Ovary (tissue), 9 donors: ENCODE measurements around the gene HOXA1. TPM values are rescaled to one million over a fixed set of nuclear protein-coding genes. Genes with fewer than 3 reads are reported as not detected.

ENCODE experiments used
- DNase-seq, 5 donors: peaks; one replicate each; pipeline ENCODE4 v3.0.0-alpha.2; 2019 to 2020
- H3K27ac ChIP-seq, 2 donors: fragments of 200-600 bp; one replicate each; pipeline versions ENCODE4 v1.5.1 to v1.8.0; 2019 to 2022
- H3K27me3 ChIP-seq: fragments of 200-600 bp; one replicate; pipeline ENCODE4 v1.8.0; 2022
- H3K36me3 ChIP-seq: fragments of 200-600 bp; sonication (generic); one replicate; pipeline ENCODE4 v1.5.1; 2019
- H3K4me1 ChIP-seq: one replicate; pipeline ENCODE4 v1.8.1; 2013; ENCODE audit warnings: mild to moderate bottlenecking, moderate library complexity; ENCODE audit not compliant: insufficient read depth
- H3K4me3 ChIP-seq: fragments of 200-600 bp; sonication (generic); one replicate; pipeline ENCODE4 v1.5.1; 2017
- H3K9me3 ChIP-seq, 2 donors: fragments of 200-600 bp in 1 of 2; sonication (generic) in 1 of 2; one replicate each; pipeline versions ENCODE4 v1.5.1 to v1.8.1; 2013 to 2019; ENCODE audit warnings: mild to moderate bottlenecking in 1 of 2, moderate library complexity in 1 of 2
- EP300 ChIP-seq: sonication (generic); formaldehyde crosslinking; IDR thresholded peaks from one replicate; pipeline ENCODE4 v1.6.1; 2017; ENCODE audit warnings: antibody characterized with exemption
- POLR2A ChIP-seq: fragments of 450-650 bp; IDR thresholded peaks from one replicate; pipeline ENCODE4 v1.6.1; 2017; ENCODE audit warnings: antibody characterized with exemption, mild to moderate bottlenecking, moderate library complexity
- WGBS, 3 donors: extraction: QIAGEN DNeasy Blood & Tissue Kit in 1 of 3; methylation state at CpG; one replicate each; pipeline versions ENCODE4 v1.1.5 to v1.1.7; 2013 to 2017; 5-methylcytosine and 5-hydroxymethylcytosine counted together
- intact Hi-C, 4 donors: fragments of 100-400 bp; cut with DNase I; formaldehyde crosslinking; loops; one replicate each; pipeline versions ENCODE4 v1.11.0 to v1.15.1; 2022 to 2023
- polyA plus RNA-seq, 2 donors: library from polyadenylated mRNA; stranded (reverse); fragments of 200-250 nt in 1 of 2; fragments of 350-450 nt in 1 of 2; fragmentation: Illumina TruSeq in 1 of 2; extraction: RNeasy Lipid Tissue Mini Kit (QIAGEN cat#74804) in 1 of 2; gene quantifications; one replicate each; pipeline ENCODE4 v1.2.3, GENCODE V29; 2013 to 2014
- total RNA-seq, 7 donors: library from RNA; depleted of rRNA in 2 of 7; stranded (reverse); fragments of >200 nt in 2 of 7; fragmentation: NEBNext Ultra II Directional in 3 of 7; extraction: Animal tissue kit (Norgen Biotek cat#: 25700) in 3 of 7; gene quantifications; one replicate each; pipeline versions ENCODE4 v1.1.0 to v1.2.4, GENCODE V29; 2016 to 2023
- TF ChIP-seq, protein P1 (sequence below), 3 donors: fragments of 450-650 bp in 2 of 3; fragments of 200-600 bp in 1 of 3; IDR thresholded peaks; one replicate each; pipeline versions ENCODE4 v1.5.1 to v1.8.0; 2016 to 2022; ENCODE audit warnings: antibody characterized with exemption in 3 of 3, mild to moderate bottlenecking in 1 of 3
- donor health status: DM: no; HTN: no; CAD: no; lungs with moderate emphysema.
- donor health status: DM: no; HTN: no; CAD: no.
- donor health status: Bipolar disorder and iron deficiency.
- donor health status: DM: yes; HTN: yes; CAD: no.
- donor health status: DM: no; HTN: no; CAD: no.
- donor health status: DM: yes; HTN: yes; CAD: no.

The HOXA1 gene
- total and polyA plus RNA-seq, 9 donors: 0.23 to 1.5 (median 0.62) TPM

DNA sequence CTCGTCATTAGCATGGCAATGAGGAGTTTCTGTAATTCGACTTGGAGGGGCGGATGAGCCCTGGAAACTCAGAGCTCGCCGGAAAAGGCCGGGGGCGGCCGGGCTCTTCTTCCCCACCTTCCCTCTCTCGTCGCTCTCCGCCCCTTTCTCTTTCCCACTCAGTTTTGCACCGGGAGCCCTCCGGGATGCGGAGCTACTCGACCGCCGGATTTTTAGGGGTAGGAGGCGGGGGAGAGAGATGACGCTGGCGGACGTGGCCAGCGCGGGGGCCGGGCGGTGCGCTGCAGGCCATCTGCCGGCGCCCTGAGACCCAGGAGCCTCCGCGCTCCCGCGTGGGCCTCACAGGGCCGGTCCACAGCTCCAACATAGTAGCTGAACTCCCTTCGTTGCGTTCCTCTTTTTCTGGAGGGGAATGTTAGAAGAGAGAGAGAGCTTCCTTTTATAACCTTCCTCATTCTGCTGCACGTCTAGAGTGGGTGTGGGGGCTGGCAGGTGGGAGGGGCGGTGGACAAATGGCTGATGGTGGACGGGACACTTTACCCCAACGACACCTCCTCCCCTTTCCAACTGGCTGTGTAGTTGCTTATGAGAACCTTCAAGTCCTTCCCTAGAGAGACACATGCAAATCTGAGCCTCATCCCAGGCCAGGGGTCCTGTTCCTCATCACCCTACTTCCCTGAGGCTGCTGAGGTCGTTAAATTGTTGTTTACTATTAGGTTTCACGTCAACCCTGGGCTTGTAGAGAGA is 1.1 kb upstream of the HOXA1 start:
- peak overlapping the region in 1 of 2 donors; percentile 65 for H3K27ac ChIP-seq
- H3K4me1 ChIP-seq: peaks cover 4% of the 10 kb centered on the region
- DNase-seq: peak in 4 of 5 donors; percentile 37 to 80 (median 62)
- no peaks in the 10 kb centered on the region for H3K9me3 ChIP-seq
- peak overlapping the region; percentile 87 for H3K4me3 ChIP-seq
- TF ChIP-seq, protein P1, sequence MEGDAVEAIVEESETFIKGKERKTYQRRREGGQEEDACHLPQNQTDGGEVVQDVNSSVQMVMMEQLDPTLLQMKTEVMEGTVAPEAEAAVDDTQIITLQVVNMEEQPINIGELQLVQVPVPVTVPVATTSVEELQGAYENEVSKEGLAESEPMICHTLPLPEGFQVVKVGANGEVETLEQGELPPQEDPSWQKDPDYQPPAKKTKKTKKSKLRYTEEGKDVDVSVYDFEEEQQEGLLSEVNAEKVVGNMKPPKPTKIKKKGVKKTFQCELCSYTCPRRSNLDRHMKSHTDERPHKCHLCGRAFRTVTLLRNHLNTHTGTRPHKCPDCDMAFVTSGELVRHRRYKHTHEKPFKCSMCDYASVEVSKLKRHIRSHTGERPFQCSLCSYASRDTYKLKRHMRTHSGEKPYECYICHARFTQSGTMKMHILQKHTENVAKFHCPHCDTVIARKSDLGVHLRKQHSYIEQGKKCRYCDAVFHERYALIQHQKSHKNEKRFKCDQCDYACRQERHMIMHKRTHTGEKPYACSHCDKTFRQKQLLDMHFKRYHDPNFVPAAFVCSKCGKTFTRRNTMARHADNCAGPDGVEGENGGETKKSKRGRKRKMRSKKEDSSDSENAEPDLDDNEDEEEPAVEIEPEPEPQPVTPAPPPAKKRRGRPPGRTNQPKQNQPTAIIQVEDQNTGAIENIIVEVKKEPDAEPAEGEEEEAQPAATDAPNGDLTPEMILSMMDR (IDR thresholded peaks at IDR 0.05): no peak
- TF ChIP-seq POLR2A (no peak), EP300 (no peak)
- no peaks in the 10 kb centered on the region for H3K27me3 ChIP-seq
- H3K36me3 ChIP-seq: no peaks in the 10 kb centered on the region
- intact Hi-C loops: no loop called here
- WGBS, 3 donors: 1 to 2% (median 2%) methylated on average over 41 of the region's 41 CpGs

GRCh38 chr7:27095050-27095896 is 527 bp downstream of the HOXA1 start:
- H3K27me3 ChIP-seq: no peaks in the 10 kb centered on the region
- peak overlapping the region; percentile 87 for H3K4me3 ChIP-seq
- intact Hi-C loops: no loop called here
- DNase-seq: no peak
- H3K36me3 ChIP-seq: no peaks in the 10 kb centered on the region
- no peaks in the 10 kb centered on the region for H3K9me3 ChIP-seq
- TF ChIP-seq POLR2A: no peak
- TF ChIP-seq EP300: no peak
- TF ChIP-seq, protein P1 (IDR thresholded peaks at IDR 0.05): no peak
- 7 to 12% (median 9%) methylated on average over 33 of the region's 33 CpGs for WGBS, 3 donors
- H3K4me1 ChIP-seq: peaks cover 4% of the 10 kb centered on the region
- H3K27ac ChIP-seq: no peak overlapping the region

GRCh38 chr7:27094304-27095049 is 1.3 kb downstream of the HOXA1 start:
- intact Hi-C loops: no loop called here
- WGBS, 3 donors: 49 to 65% (median 52%) methylated on average over 29 of the region's 29 CpGs
- H3K27ac ChIP-seq: no peak overlapping the region
- no peaks in the 10 kb centered on the region for H3K27me3 ChIP-seq
- DNase-seq: peak in 1 of 5 donors; percentile 37
- no peaks in the 10 kb centered on the region for H3K36me3 ChIP-seq
- peaks cover 4% of the 10 kb centered on the region for H3K4me1 ChIP-seq
- TF ChIP-seq POLR2A (no peak), EP300 (no peak)
- TF ChIP-seq, protein P1 (IDR thresholded peaks at IDR 0.05): no peak
- H3K9me3 ChIP-seq: no peaks in the 10 kb centered on the region
- no peak overlapping the region for H3K4me3 ChIP-seq

GRCh38 chr7:27093184-27093895 is 2.5 kb downstream of the HOXA1 start:
- H3K27ac ChIP-seq: no peak overlapping the region
- DNase-seq: no peak
- TF ChIP-seq EP300 (no peak), POLR2A (no peak)
- TF ChIP-seq, protein P1 (IDR thresholded peaks at IDR 0.05): no peak
- H3K4me3 ChIP-seq: no peak overlapping the region
- 73 to 77% (median 76%) methylated on average over 6 of the region's 6 CpGs for WGBS, 3 donors
- no peaks in the 10 kb centered on the region for H3K36me3 ChIP-seq
- intact Hi-C loops: no loop called here
- H3K4me1 ChIP-seq: peaks cover 4% of the 10 kb centered on the region
- H3K9me3 ChIP-seq: no peaks in the 10 kb centered on the region
- H3K27me3 ChIP-seq: no peaks in the 10 kb centered on the region
